ENCODE measurements around the gene CAMK2D. TPM values are rescaled to one million over a fixed set of nuclear protein-coding genes. Genes with fewer than 3 reads are reported as not detected.

CAMK2D gene
- total RNA-seq, 2 experiments from 2014 or later = 29.9 to 32.9 TPM

GRCh38 chr4:113586072-113586471 lies 175.5 kb downstream of the CAMK2D start:
- Histone ChIP-seq H3K27ac (ENCODE audit: low read depth in 1 of 2, low read length in 2 of 2) (no peak overlapping the region), H3K4me1 (ENCODE audit: insufficient read depth, low read length) (no peaks in the 10 kb centered on the region), H3K9me3 (ENCODE audit: control insufficient read depth in 1 of 2, insufficient read depth in 1 of 2, low read length in 2 of 2) (no peaks in the 10 kb centered on the region), H3K36me3 (ENCODE audit: insufficient read depth, low read length) (no peaks in the 10 kb centered on the region), H3K4me3 (ENCODE audit: low read length) (no peak overlapping the region), H3K27me3 (ENCODE audit: control insufficient read depth in 1 of 2, insufficient read depth in 2 of 2, low read length in 2 of 2) (no peaks in the 10 kb centered on the region)
- Mint-ChIP-seq H3K27ac (no peak overlapping the region), H3K4me3 (no peak overlapping the region), H3K36me3 (ENCODE audit: low read depth) (peaks cover 10% of the 10 kb centered on the region), H3K9me3 (no peaks in the 10 kb centered on the region), H3K27me3 (no peaks in the 10 kb centered on the region), H3K4me1 (ENCODE audit: low read depth) (peaks cover 57% of the 10 kb centered on the region)
- CTCF ChIA-PET = interaction anchor here (0.6 kb wide), 1 partner anchor 102 kb away, joined by 3 read pairs; no protein-coding TSS in a partner anchor
- no peak for TF ChIP-seq CTCF (IDR thresholded peaks at IDR 0.05)
- intact Hi-C loops (cut with DNase I, micrococcal nuclease) = no loop called here
- no peak for ATAC-seq (ENCODE audit: poor library complexity)
- DNase-seq = no peak
- POLR2A ChIA-PET = interaction anchor here (1.5 kb wide), 1 partner anchor 11 kb away, joined by 3 read pairs; no protein-coding TSS in a partner anchor

DNA sequence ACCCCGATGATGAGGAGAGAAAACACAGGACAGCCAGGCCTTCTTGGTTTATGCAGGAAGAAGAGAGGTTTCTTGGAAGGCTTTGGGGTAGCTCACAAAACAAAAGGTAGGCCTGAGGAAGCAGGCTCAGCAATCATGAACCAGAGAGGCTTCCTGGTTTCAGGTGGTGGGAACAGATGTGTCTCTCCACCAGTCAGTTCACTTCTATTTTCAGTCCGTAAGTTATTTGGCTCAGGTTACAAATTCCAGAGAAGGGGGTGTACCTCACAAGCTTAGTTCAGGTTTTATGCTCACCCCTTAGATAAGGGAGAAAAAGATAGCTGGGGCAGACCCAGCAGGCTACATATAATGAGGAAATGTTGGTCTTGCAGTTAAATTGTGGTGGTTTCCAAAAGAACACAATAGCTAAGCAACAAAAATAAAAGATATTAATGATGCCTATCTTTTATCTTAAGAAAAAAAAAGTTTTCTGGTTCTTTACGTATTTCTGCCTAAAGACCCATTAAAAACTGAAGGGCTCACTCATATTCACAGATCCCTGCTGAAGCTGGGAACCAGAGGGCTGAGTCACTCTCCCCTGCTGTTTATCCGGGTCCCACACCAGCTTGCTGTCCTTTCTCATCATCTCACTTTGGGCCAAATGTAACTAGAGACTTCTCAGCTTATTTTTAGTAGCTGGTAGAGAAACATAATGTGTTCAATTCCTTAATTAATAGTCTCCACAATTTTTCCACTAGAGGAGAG lies 177.0 kb downstream of the CAMK2D start:
- POLR2A ChIA-PET = interaction anchor here (0.8 to 1.5 kb wide), 3 partner anchors 11 to 52 kb away, joined by 3 read pairs; no protein-coding TSS in a partner anchor
- no peak for TF ChIP-seq CTCF (IDR thresholded peaks at IDR 0.05)
- Histone ChIP-seq H3K36me3 (ENCODE audit: insufficient read depth, low read length) (no peaks in the 10 kb centered on the region), H3K9me3 (ENCODE audit: control insufficient read depth in 1 of 2, insufficient read depth in 1 of 2, low read length in 2 of 2) (no peaks in the 10 kb centered on the region), H3K27me3 (ENCODE audit: control insufficient read depth in 1 of 2, insufficient read depth in 2 of 2, low read length in 2 of 2) (no peaks in the 10 kb centered on the region), H3K27ac (ENCODE audit: low read depth in 1 of 2, low read length in 2 of 2) (no peak overlapping the region), H3K4me1 (ENCODE audit: insufficient read depth, low read length) (no peaks in the 10 kb centered on the region), H3K4me3 (ENCODE audit: low read length) (no peak overlapping the region)
- Mint-ChIP-seq H3K36me3 (ENCODE audit: low read depth) (peaks cover 10% of the 10 kb centered on the region), H3K27ac (no peak overlapping the region), H3K27me3 (no peaks in the 10 kb centered on the region), H3K4me1 (ENCODE audit: low read depth) (peaks cover 57% of the 10 kb centered on the region), H3K4me3 (no peak overlapping the region), H3K9me3 (no peaks in the 10 kb centered on the region)
- CTCF ChIA-PET = no interaction called here
- intact Hi-C loops (cut with DNase I, micrococcal nuclease) = no loop called here
- ATAC-seq (ENCODE audit: poor library complexity) (no peak), DNase-seq (no peak)

DNA sequence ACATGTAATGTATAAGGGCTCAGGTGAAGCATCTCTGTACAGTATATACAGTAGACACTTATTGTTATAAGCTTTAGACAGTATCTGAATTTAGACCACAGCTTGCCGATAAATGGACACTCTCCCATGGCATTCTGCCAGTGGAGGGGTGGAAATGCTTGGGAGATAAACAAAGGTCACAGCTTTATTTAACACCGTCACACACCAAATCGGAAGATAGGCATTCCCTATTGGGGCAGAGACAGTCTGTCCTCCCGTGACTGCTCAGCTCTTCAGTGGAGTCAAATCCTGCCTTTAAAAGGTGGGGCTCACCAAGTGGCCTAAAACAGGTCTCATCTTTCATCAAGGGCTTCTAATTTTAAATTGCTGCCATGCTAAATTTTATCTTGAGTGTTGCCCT lies 178.8 kb downstream of the CAMK2D start:
- POLR2A ChIA-PET = no interaction called here
- no peak for TF ChIP-seq CTCF (IDR thresholded peaks at IDR 0.05)

More for the DNA sequence above, 178.8 kb downstream of the CAMK2D start:
- ATAC-seq (ENCODE audit: poor library complexity) (no peak), DNase-seq (no peak)
- intact Hi-C loops (cut with DNase I, micrococcal nuclease) = no loop called here
- peaks cover 63% of the 10 kb centered on the region for H3K4me1 Mint-ChIP-seq (ENCODE audit: low read depth)
- H3K9me3 Mint-ChIP-seq = no peaks in the 10 kb centered on the region
- Histone ChIP-seq H3K9me3 (ENCODE audit: control insufficient read depth in 1 of 2, insufficient read depth in 1 of 2, low read length in 2 of 2) (no peaks in the 10 kb centered on the region), H3K4me1 (ENCODE audit: insufficient read depth, low read length) (no peaks in the 10 kb centered on the region), H3K36me3 (ENCODE audit: insufficient read depth, low read length) (no peaks in the 10 kb centered on the region), H3K27me3 (ENCODE audit: control insufficient read depth in 1 of 2, insufficient read depth in 2 of 2, low read length in 2 of 2) (no peaks in the 10 kb centered on the region), H3K27ac (ENCODE audit: low read depth in 1 of 2, low read length in 2 of 2) (no peak overlapping the region), H3K4me3 (ENCODE audit: low read length) (no peak overlapping the region)
- no peak overlapping the region for H3K27ac Mint-ChIP-seq
- no peaks in the 10 kb centered on the region for H3K36me3 Mint-ChIP-seq (ENCODE audit: low read depth)
- H3K4me3 Mint-ChIP-seq = no peak overlapping the region
- CTCF ChIA-PET = interaction anchor here (1.0 to 1.5 kb wide), 2 partner anchors 19 to 35 kb away, joined by 3 to 4 read pairs; no protein-coding TSS in a partner anchor
- H3K27me3 Mint-ChIP-seq = no peaks in the 10 kb centered on the region

All from CD4-positive, alpha-beta T cell (primary cell).